ENCODE data around the gene MYO1C. TPM values are rescaled to one million over a fixed set of nuclear protein-coding genes. Genes with fewer than 3 reads are reported as not detected.

MYO1C gene
- total and polyA plus RNA-seq, 9 of the 15 experiments (the other 6 are each of a cell fraction or from before 2014, with no cell fraction given) = 0.46 to 32.5 (median 11.6) TPM

DNA sequence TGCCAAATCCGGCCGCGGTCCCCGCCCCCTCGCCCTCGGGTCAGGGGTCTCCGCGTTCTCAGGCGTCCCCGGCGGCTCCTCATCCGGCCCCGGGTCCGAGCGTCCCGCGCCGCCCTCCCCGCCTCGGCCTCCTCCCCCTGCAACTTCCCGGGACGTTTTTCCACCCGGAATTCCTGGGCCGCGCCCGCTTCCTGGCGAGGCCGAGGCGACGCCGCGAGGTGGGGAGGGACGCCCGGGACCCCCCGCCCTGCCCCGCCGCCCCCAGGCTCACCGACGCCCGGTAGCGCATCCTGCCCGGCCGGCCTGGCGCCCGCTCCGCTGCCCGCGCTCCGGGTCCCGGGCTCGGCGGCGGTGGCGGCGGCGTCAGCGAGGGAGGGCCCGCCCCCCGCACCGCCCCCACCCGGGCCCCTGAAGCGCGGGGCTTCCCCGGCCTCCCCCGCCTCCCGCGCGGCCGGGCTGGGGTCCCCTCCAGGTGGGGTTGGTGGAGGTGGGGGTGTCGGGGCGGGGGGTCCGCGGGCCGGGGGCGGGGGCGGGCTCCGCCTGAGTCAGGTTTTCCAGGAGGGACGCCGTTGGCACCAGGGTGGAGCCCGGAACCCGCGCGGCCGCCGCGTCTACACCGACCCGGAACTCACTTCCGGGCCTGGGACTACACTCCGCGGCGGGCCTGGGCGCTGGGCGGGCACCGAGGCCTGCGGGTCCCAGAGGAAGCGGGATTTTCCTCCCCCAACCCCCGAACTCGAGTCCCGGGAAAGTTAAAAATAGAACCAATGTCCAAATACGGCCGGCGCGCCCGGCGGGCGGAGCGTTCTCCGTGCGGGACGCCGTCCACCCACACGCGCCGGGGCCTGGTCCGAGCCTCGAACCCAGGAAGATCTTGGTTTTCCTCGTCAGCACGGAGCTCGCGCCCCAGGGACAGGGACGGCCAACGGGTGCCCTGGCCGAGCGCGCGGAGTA, 6.8 kb downstream of the MYO1C start (continued):
- TF ChIP-seq ZBTB40 (IDR thresholded peaks at IDR 0.05) = 0 out of 2 replicates have a peak, but pooled peaks have one; percentile 15
- TF ChIP-seq ZBTB40 (CRISPR knock-in tag; IDR thresholded peaks at IDR 0.05) = no peak
- no peak for TF ChIP-seq ZNF780A (CRISPR knock-in tag; IDR thresholded peaks at IDR 0.05)
- TF ChIP-seq TSC22D4 (tag; IDR thresholded peaks at IDR 0.05) = no peak
- TF ChIP-seq RB1 (IDR thresholded peaks at IDR 0.05; ENCODE audit: low read depth) = no peak
- no peak for TF ChIP-seq ZNF561 (CRISPR knock-in tag; conservative IDR thresholded peaks at IDR 0.05)
- TF ChIP-seq ZNF239 (CRISPR knock-in tag; IDR thresholded peaks at IDR 0.05) = no peak
- TF ChIP-seq, protein P1, sequence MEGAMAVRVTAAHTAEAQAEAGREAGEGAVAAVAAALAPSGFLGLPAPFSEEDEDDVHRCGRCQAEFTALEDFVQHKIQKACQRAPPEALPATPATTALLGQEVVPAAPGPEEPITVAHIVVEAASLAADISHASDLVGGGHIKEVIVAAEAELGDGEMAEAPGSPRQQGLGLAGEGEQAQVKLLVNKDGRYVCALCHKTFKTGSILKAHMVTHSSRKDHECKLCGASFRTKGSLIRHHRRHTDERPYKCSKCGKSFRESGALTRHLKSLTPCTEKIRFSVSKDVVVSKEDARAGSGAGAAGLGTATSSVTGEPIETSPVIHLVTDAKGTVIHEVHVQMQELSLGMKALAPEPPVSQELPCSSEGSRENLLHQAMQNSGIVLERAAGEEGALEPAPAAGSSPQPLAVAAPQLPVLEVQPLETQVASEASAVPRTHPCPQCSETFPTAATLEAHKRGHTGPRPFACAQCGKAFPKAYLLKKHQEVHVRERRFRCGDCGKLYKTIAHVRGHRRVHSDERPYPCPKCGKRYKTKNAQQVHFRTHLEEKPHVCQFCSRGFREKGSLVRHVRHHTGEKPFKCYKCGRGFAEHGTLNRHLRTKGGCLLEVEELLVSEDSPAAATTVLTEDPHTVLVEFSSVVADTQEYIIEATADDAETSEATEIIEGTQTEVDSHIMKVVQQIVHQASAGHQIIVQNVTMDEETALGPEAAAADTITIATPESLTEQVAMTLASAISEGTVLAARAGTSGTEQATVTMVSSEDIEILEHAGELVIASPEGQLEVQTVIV (CRISPR knock-in tag; IDR thresholded peaks at IDR 0.05; ENCODE audit: borderline replicate concordance) = no peak
- TF ChIP-seq NR2C2 (CRISPR knock-in tag; IDR thresholded peaks at IDR 0.05) = no peak
- TF ChIP-seq NR2C2 (tag; IDR thresholded peaks at IDR 0.05) = peak; percentile 58; the same call in 1 of the 2 replicates
- TF ChIP-seq PHF8 (IDR thresholded peaks at IDR 0.05; ENCODE audit: borderline replicate concordance, low read length) = peak; percentile 48; the same call in 1 of the 2 replicates
